Neuronal stem cell (in vitro differentiated cells): Measurements from ENCODE around the gene MTERF4.

Experiments used
- DNase-seq: peaks from one replicate; pipeline ENCODE4 v3.0.0-alpha.2; 2013; ENCODE audit warnings: low spot score
- H2AFZ ChIP-seq: one replicate; pipeline ENCODE4 v1.6.1; 2013; ENCODE audit warnings: mild to moderate bottlenecking, low read length, inconsistent platforms
- H2AK5ac ChIP-seq: 2 replicates; pipeline ENCODE4 v1.6.1; 2013; ENCODE audit warnings: low read depth, mild to moderate bottlenecking, inconsistent platforms, low read length, moderate library complexity, mixed read lengths
- H2BK120ac ChIP-seq: 2 replicates; pipeline ENCODE4 v1.6.1; 2013; ENCODE audit warnings: low read depth, mild to moderate bottlenecking, inconsistent platforms, low read length, moderate library complexity, mixed read lengths
- H2BK12ac ChIP-seq: one replicate; pipeline ENCODE4 v1.6.1; 2013; ENCODE audit warnings: low read length, inconsistent platforms
- H2BK15ac ChIP-seq: 2 replicates; pipeline ENCODE4 v1.6.1; 2013; ENCODE audit warnings: mild to moderate bottlenecking, low read length, inconsistent platforms, mixed read lengths
- H2BK5ac ChIP-seq: one replicate; pipeline ENCODE4 v1.6.1; 2013; ENCODE audit warnings: inconsistent platforms, mild to moderate bottlenecking, low read length, moderate library complexity
- H3K14ac ChIP-seq: one replicate; pipeline ENCODE4 v1.6.1; 2013; ENCODE audit warnings: low read length, inconsistent platforms
- H3K18ac ChIP-seq: 2 replicates; pipeline ENCODE4 v1.6.1; 2013; ENCODE audit warnings: low read length, inconsistent platforms
- H3K23ac ChIP-seq: 2 replicates; pipeline ENCODE4 v1.6.1; 2013; ENCODE audit warnings: low read depth, mild to moderate bottlenecking, mixed read lengths, low read length, inconsistent platforms; ENCODE audit not compliant: poor library complexity
- H3K27ac ChIP-seq: replicated peaks from 3 replicates; pipeline ENCODE4 v1.5.1; 2013; ENCODE audit warnings: low read length, inconsistent platforms
- H3K27me3 ChIP-seq, 3 experiments: 2 replicates each; pipeline ENCODE4 v1.6.1; 2013; ENCODE audit warnings: low read length in 3 of 3, mild to moderate bottlenecking in 2 of 3, inconsistent platforms in 1 of 3, low read depth in 1 of 3, mixed read lengths in 1 of 3, moderate library complexity in 1 of 3; ENCODE audit not compliant: control insufficient read depth in 3 of 3, insufficient read depth in 3 of 3
- H3K36me3 ChIP-seq, 2 donors: replicated peaks in 1 of 2; 2 replicates each; pipeline ENCODE4 v1.6.1; 2013; ENCODE audit warnings: low read length in 2 of 2; ENCODE audit not compliant: control insufficient read depth in 2 of 2, insufficient read depth in 2 of 2
- H3K4ac ChIP-seq: 2 replicates; pipeline ENCODE4 v1.6.1; 2013; ENCODE audit warnings: inconsistent platforms, mild to moderate bottlenecking, low read length, moderate library complexity
- H3K4me1 ChIP-seq, 2 donors: 1 replicate in 1 of 2; 2 replicates in 1 of 2; pipeline ENCODE4 v1.6.1; 2013; ENCODE audit warnings: low read length in 2 of 2, low read depth in 1 of 2; ENCODE audit not compliant: control insufficient read depth in 2 of 2, insufficient read depth in 1 of 2
- H3K4me2 ChIP-seq: one replicate; pipeline ENCODE4 v1.6.1; 2013; ENCODE audit warnings: mild to moderate bottlenecking, low read length, inconsistent platforms; ENCODE audit not compliant: insufficient read depth, poor library complexity, severe bottlenecking
- H3K4me3 ChIP-seq, 2 donors: 2 replicates each; pipeline ENCODE4 v1.5.1; 2013; ENCODE audit warnings: low read length in 2 of 2, mild to moderate bottlenecking in 2 of 2, inconsistent platforms in 1 of 2, moderate library complexity in 1 of 2
- H3K79me1 ChIP-seq: one replicate; pipeline ENCODE4 v1.6.1; 2013; ENCODE audit warnings: low read depth, mild to moderate bottlenecking, inconsistent platforms, low read length, moderate library complexity
- H3K9ac ChIP-seq: one replicate; pipeline ENCODE4 v1.6.1; 2013; ENCODE audit warnings: mild to moderate bottlenecking, low read depth, low read length, inconsistent platforms; ENCODE audit not compliant: poor library complexity
- H3K9me3 ChIP-seq, 2 donors: replicated peaks in 1 of 2; 2 replicates each; pipeline versions ENCODE3 to v1.6.1; 2013; ENCODE audit warnings: low read length in 2 of 2, mild to moderate bottlenecking in 2 of 2, inconsistent platforms in 1 of 2, low read depth in 1 of 2, mixed read lengths in 1 of 2, moderate library complexity in 1 of 2; ENCODE audit not compliant: control insufficient read depth in 2 of 2, insufficient read depth in 1 of 2
- H4K8ac ChIP-seq: one replicate; pipeline ENCODE4 v1.6.1; 2013; ENCODE audit warnings: low read depth, mild to moderate bottlenecking, inconsistent platforms, low read length, moderate library complexity
- H4K91ac ChIP-seq: one replicate; pipeline ENCODE4 v1.6.1; 2013; ENCODE audit warnings: low read length, low read depth, mild to moderate bottlenecking, inconsistent platforms; ENCODE audit not compliant: poor library complexity
- WGBS, 2 donors: extraction: QIAGEN DNeasy Blood & Tissue Kit; methylation state at CpG; one replicate each; pipeline ENCODE4 v1.1.7; 2013; ENCODE audit warnings: missing lambda C conversion rate in 2 of 2, mixed read lengths in 1 of 2; ENCODE audit not compliant: insufficient read length in 2 of 2, insufficient replicate concordance in 1 of 2; ENCODE audit errors: extremely low coverage in 2 of 2; 5-methylcytosine and 5-hydroxymethylcytosine counted together

Gene MTERF4

GRCh38 chr2:241072553-241073165 lies 29.4 kb downstream of the MTERF4 start:
- Histone ChIP-seq H3K9ac (no peak overlapping the region), H3K4me3 (no peak overlapping the region), H2BK15ac (no peak overlapping the region), H2BK120ac (no peak overlapping the region), H3K4me1 (peaks cover 6% of the 10 kb centered on the region in 2 donors), H3K36me3 (no peaks in the 10 kb centered on the region), H3K27ac (no peak overlapping the region), H2AFZ (no peak overlapping the region), H4K8ac (no peak overlapping the region), H2BK12ac (peak overlapping the region; percentile 22), H3K79me1 (peaks cover 3% of the 10 kb centered on the region), H3K18ac (peak overlapping the region; percentile 87), H2BK5ac (no peak overlapping the region), H3K23ac (peak overlapping the region; percentile 85), H3K9me3 (no peaks in the 10 kb centered on the region), H3K27me3 (peaks cover 0 to 18% (median 2%) of the 10 kb centered on the region in 3 experiments), H3K14ac (peak overlapping the region; percentile 63), H3K4ac (no peak overlapping the region), H4K91ac (peak overlapping the region; percentile 30), H3K4me2 (no peak overlapping the region), H2AK5ac (peak overlapping the region; percentile 46)
- DNase-seq: no peak
- no CpG with 5 or more reads among the region's 14 CpGs for WGBS, 2 donors

- Histone ChIP-seq H2AFZ (no peak overlapping the region), H2BK12ac (peak overlapping the region; percentile 22), H2AK5ac (peak overlapping the region; percentile 46), H3K79me1 (peaks cover 3% of the 10 kb centered on the region), H3K14ac (peak overlapping the region; percentile 63), H3K27ac (no peak overlapping the region), H3K27me3 (peaks cover 0 to 24% (median 2%) of the 10 kb centered on the region in 3 experiments), H3K18ac (peak overlapping the region; percentile 87), H4K91ac (peak overlapping the region; percentile 30), H3K4me3 (no peak overlapping the region), H3K4me2 (no peak overlapping the region), H2BK120ac (no peak overlapping the region), H2BK5ac (no peak overlapping the region), H3K4ac (no peak overlapping the region), H3K23ac (no peak overlapping the region), H3K9me3 (no peaks in the 10 kb centered on the region), H3K9ac (no peak overlapping the region), H3K4me1 (peaks cover 6% of the 10 kb centered on the region in 2 donors), H3K36me3 (no peaks in the 10 kb centered on the region), H4K8ac (peak overlapping the region; percentile 23), H2BK15ac (no peak overlapping the region)
- no CpG with 5 or more reads among the region's 9 CpGs for WGBS, 2 donors
- DNase-seq: no peak
Measured at GRCh38 chr2:241072151-241072550, 29.9 kb downstream of the MTERF4 start.

GRCh38 chr2:241071677-241072111 lies 30.4 kb downstream of the MTERF4 start:
- H2BK5ac ChIP-seq: no peak overlapping the region
- DNase-seq: no peak

GRCh38 chr2:241070811-241071676 lies 31.0 kb downstream of the MTERF4 start:
- H2BK5ac ChIP-seq: peak overlapping the region; percentile 39
- H3K14ac ChIP-seq: peak overlapping the region; percentile 99
- peak overlapping the region; percentile 41 for H2BK12ac ChIP-seq
- no peak overlapping the region for H3K4me2 ChIP-seq
- peak overlapping the region; percentile 48 for H2AFZ ChIP-seq
- H3K4ac ChIP-seq: peak overlapping the region; percentile 37
- peaks cover 6% of the 10 kb centered on the region in 2 donors for H3K4me1 ChIP-seq
- peaks cover 0 to 32% (median 2%) of the 10 kb centered on the region in 3 experiments for H3K27me3 ChIP-seq
- H3K27ac ChIP-seq: no peak overlapping the region
- H2BK120ac ChIP-seq: no peak overlapping the region
- peak overlapping the region in 1 of 2 donors; percentile 41 for H3K4me3 ChIP-seq
- peak overlapping the region; percentile 8 for H3K18ac ChIP-seq
- no peak overlapping the region for H4K8ac ChIP-seq
- no peak overlapping the region for H2AK5ac ChIP-seq
- H3K9me3 ChIP-seq: no peaks in the 10 kb centered on the region
- no peak overlapping the region for H4K91ac ChIP-seq
- no peak overlapping the region for H2BK15ac ChIP-seq
- no peak for DNase-seq
- no CpG with 5 or more reads among the region's 31 CpGs for WGBS, 2 donors
- peak overlapping the region; percentile 60 for H3K9ac ChIP-seq
- H3K79me1 ChIP-seq: peaks cover 4% of the 10 kb centered on the region
- H3K36me3 ChIP-seq: no peaks in the 10 kb centered on the region
- H3K23ac ChIP-seq: peak overlapping the region; percentile 20

More at GRCh38 chr2:241071677-241072111, 30.4 kb downstream of the MTERF4 start:
- H2BK15ac ChIP-seq: no peak overlapping the region
- no peak overlapping the region for H2AK5ac ChIP-seq
- H3K4me1 ChIP-seq: peaks cover 6% of the 10 kb centered on the region in 2 donors
- H3K27ac ChIP-seq: no peak overlapping the region
- no CpG with 5 or more reads among the region's 25 CpGs for WGBS, 2 donors
- H4K8ac ChIP-seq: no peak overlapping the region
- no peak overlapping the region for H3K23ac ChIP-seq
- no peak overlapping the region for H3K9ac ChIP-seq
- peaks cover 4% of the 10 kb centered on the region for H3K79me1 ChIP-seq
- H3K36me3 ChIP-seq: no peaks in the 10 kb centered on the region
- H2BK12ac ChIP-seq: no peak overlapping the region
- no peak overlapping the region for H3K14ac ChIP-seq
- H3K18ac ChIP-seq: no peak overlapping the region
- no peak overlapping the region for H3K4ac ChIP-seq
- no peak overlapping the region for H2AFZ ChIP-seq
- H3K4me2 ChIP-seq: no peak overlapping the region
- peaks cover 0 to 28% (median 2%) of the 10 kb centered on the region in 3 experiments for H3K27me3 ChIP-seq
- H3K4me3 ChIP-seq: no peak overlapping the region
- no peak overlapping the region for H4K91ac ChIP-seq
- H2BK120ac ChIP-seq: no peak overlapping the region
- no peaks in the 10 kb centered on the region for H3K9me3 ChIP-seq
